ENCODE results near the gene TEKT3.

The TEKT3 gene

DNA sequence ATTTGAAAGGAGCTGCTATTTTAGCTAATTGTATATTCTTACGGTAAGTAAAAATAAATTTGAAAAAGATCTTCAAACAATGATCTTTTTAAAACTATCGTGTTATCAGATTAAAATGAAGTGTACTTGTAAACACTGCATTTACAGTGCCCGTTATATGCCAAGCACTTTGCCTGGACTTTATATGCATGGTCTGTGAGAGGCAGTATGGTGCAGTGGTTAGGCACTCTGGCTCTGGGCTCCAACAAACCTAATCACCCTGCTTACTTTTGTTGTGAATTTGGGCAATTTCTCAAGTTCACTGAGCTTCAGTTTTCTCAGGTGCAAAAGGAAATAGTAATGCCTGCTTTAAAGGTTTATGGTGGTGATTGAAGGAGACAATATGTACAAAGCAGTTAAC lies 77.7 kb downstream of the TEKT3 start:
- no peak for DNase-seq

DNA sequence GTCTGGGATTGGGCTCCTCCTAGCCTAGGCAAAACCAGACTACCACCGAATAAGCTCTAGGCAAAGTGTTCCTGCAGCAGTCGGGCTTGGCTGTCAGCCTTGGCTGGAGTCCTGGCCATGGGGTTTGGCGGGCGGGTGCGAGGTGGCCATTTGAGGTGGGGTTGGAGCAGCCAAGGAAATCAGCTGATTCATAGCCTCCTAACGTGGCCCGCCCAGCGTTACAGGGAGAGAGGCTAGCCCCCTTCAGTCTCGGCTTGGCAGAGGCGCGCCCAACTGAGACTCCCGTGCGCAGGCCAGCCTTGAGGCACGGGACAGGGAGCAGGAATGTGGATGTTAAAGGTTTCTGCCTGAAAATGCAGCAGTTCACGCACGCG lies 78.2 kb downstream of the TEKT3 start:
- DNase-seq, result no peak

DNA sequence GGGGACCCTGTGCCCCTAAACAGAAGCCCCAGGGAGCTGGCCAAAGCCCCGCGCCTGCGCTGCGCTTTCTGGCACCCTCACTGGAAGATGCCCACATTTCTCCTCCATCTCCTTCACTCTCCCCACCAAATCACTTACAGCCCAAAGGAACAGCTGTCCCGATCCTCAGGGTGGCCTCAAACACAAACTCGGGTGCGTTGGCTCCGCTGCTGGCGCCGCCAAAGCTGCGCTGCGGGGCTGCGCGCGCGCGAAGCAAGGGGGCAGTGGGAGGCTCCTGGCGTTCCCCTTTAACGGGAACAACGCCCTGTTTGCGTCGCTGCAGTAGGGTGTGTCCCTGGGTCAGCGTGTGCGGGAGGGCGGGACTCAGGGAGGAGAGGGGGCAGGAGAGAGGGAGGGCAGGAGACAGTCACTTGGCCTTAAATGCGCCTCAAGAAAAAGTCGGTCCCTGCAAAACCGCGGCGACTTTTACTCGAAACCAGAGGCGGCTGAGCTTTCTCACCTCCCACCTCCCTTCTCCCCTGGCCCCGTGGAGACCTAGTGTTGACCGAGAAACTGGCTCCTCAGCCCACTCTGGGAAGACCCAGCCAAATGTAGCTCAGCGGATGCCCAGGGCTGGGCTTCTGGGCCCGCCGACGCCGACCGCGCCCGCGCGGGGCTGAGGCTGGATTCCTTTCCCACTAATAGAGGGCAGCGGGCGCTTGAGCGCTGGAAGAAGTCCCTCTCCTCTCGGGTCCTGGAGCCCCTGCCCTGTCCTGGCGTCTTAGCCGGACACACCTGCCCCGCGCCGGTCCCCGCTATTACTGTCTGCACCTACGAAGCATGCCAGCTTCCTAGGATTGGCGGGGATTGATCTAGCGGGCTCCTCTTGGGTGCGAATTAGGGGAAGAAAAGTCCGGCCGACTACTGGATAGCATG lies 78.8 kb downstream of the TEKT3 start:
- no peak for DNase-seq

DNA sequence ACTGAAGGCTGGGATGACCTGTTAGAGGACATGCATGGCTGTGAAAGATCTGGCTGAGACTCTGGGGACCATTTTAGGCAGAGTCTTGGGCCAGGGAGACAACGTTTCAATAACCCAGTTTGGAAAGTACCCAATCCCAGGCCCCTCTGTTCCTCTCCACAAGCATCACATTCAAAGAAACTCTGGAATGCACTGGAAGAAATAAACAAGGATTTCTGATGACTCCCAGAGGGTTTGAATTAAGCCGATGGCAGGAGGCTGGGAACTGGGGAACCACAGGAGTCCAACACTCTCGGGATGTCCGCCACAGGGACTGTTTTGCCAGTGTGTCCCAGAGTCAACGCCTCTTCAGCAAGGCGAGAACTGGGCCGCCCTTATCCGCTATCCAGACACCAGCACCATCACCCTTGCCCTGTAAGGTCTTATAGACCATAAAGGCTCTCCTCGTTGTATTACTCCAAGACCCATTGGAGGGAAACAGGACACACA lies 79.6 kb downstream of the TEKT3 start:
- no peak for DNase-seq

DNA sequence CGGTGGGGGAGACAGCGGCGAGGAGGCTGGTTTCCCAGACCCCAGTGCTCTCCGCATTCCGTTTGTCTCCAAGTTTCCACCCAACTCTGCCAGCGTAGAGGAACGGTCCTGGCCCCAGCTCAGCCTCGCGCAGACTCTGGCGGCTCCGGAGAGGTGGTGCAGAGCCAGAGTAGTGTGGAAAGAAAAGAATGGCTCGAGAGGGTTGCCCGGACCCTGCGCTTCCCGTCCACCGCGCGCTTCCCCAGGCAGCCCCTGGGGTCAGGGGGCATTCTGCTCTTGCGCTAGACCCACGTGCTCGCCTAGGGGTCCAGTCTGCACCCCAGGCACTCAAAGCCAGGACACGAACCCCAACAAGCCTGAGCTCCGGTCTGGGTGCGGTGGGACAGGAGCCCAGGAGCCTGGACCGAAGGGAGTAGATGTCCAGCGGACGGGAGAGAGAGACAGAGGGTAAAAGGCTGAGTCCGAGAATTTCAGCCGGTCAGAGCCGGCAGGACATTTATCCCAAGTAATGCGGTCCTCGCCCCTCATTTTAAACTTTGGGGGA lies 80.1 kb downstream of the TEKT3 start:
- no peak for DNase-seq

DNA sequence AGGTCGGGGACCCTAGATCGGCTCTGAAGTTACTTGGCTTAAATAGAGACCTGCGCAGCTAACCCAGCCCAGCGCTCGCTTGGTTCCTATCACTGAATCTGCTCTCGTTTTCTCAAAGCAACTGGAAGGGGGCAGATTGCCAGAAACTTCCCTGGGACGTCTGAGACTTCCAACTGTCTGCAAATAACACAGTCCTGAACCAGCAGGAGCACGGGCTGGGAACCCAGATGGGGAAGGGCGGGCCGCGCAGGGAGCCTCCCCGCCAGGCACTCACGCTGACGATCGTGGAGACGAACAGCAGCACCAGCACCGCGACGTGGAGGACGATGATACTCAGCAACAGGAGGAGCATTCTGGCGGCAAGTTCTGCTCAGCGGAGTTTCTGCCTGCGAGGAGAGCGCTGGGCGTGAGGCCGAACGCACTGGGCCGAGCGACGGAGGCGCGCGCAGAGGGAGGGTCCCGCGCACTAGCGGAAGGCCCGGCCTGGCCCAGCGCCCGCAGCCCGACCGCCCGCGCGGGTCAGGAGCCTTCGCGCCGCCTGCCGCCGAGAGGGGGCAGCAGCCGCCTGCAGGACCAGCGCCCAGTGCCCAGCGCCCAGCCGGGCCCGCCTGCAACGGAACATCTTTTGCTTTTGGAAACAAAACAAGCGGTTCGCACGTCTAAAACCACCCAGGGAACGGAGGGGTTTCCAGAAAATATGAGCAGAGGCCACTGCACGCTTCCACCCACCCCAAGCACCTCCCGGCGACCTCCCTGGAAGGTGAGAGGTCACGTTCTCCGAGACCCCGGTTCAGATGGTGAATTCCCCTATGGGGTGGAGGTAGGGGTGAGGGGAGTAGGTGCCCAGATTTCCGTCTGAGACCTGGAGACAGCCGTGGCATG lies 80.8 kb downstream of the TEKT3 start:
- peak; percentile 9 for DNase-seq

DNA sequence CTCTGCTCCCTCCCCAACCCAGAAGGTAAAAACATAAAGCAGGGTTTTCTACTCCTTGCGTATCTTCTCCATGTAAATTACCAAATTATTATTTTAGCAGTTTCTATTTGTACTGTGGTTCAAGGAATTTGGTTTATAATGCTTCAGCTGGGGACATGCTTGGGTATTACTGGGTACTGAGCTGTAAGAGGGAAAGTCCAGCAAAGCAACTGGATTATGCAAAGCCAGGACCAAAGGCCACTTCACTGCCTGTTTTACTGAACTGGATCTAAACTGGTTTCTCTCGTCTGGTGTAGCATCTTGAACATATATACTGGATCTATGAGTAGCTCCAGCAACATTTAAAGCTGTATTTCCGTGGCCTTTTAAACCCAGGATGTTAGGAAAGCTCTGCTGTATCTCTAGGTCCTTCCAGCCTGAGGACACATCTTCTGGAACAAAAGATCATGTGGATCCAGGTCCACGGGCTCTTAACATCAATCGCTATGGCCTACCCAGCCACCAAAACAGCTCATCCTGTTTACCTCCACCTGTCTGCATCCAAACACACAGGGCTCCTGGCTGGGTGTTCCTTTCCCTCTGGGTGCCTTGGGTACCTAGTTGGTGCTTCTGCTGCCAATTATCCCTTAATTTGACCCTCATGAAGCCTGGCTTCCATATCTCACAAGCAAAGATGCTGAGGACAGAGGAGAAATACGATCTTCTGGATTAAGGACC lies 83.4 kb downstream of the TEKT3 start:
- DNase-seq, result no peak

DNA sequence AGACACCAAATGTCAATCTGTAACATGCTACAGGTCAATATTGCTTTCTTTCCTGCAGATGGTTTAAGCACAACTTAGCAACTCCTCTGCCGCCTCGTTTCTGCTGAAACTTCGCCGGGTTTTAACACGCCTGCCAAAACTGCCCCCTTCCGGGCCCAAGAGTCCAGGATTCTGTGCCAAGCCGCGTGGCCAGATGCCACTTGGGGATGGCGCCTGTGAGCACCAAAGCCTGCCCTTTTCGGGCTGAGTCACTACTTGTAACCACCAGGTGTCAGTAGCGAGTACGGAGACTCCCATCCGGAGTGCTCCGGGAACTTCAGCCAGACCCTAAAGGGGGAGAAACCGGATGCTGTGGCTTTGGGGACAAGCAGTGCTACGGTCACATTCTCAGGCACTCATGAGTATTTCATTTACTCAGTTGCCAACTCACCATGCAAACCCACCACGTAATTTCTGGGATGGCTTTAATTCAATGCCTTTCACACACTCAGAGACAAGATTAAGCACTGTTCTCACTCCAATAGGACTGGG lies 84.1 kb downstream of the TEKT3 start:
- peak; percentile 18 for DNase-seq

DNA sequence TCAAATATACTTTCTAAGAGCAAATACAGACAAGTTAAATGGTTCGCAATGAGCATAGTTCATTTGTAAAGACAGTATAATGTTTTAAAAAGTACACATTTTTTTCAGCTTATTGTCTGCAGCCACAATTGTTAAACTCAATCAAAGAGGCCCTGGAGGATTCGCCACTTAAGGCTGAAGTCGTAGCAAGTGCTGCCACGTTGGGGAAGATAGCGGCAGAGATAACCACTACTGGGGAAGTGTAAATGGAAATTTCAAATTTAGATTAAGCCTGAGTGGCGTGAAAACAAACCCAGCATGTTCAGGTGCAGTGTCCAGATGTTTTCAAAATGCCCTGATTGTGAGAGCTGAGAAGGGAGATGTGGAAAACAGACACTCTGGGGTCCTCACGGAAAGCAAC lies 84.7 kb downstream of the TEKT3 start:
- no peak for DNase-seq

DNA sequence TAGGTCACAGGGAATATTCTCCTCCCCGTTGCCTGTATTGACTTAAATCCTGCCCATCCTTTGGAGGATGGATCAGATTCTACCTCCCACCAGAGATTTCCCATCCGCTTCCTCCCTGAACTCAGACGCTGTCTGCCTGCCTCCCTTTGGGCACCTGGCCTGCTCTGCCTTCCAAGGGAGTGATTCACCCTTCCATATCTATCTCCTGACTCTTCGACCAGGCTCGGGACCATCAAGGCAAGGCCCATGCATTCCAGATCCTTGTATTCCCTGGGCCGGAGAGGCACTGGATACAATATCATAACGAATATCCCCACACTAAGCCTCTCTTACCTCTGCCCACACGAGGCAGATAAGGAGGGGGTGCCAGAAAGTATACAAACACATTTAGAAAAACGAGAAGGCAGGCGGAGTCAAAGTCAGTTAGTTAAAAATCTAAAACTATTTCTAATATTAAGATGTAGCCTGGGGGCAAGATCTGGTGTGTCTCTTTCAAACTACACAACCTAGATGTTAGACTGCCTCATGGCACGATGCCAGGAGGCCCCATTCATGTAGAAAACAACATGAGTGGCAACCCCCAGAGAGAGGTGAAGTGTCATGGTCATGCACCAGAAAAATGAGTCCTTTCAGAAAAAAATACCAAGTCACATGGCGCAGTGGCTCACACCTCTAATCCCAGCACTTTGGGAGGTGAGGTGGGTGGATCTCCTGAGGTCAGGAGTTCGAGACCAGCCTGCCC lies 85.5 kb downstream of the TEKT3 start:
- DNase-seq, result no peak

Measured in activated effector memory CD4-positive, alpha-beta T cell treated with Interleukin-2 at 50 U/mL for 16 hours (primary cell).